AG04450 (cell line): ENCODE measurements around the gene ASCL2. TPM values are rescaled to one million over a fixed set of nuclear protein-coding genes. Genes with fewer than 3 reads are reported as not detected.

Experiments used
- CTCF ChIA-PET: fragments of 300-600, 350-600 bp; formaldehyde crosslinking; extraction: SDS; loops from one replicate; lab custom pipeline; 2022; ENCODE audit warnings: antibody characterized with exemption, inconsistent platforms; lab: Charles Lee
- POLR2A ChIA-PET: fragments of 350-600 bp; formaldehyde crosslinking; extraction: SDS; loops from one replicate; lab custom pipeline; 2021; ENCODE audit warnings: antibody characterized with exemption, inconsistent platforms; lab: Yijun Ruan, JAX
- DNase-seq: peaks from one replicate; pipeline ENCODE4 v3.0.0-alpha.2; 2011; ENCODE audit warnings: low read depth, low spot score
- H3K27ac ChIP-seq: one replicate; pipeline ENCODE4 v1.5.1; 2012; ENCODE audit warnings: low read depth, low read length, control low read depth
- H3K27me3 ChIP-seq: one replicate; pipeline ENCODE4 v1.6.0; 2012; ENCODE audit warnings: low read length; ENCODE audit not compliant: control insufficient read depth, insufficient read depth
- H3K4me3 ChIP-seq: 2 replicates; pipeline ENCODE4 v1.5.1; 2011; ENCODE audit warnings: mild to moderate bottlenecking, low read depth, low read length, control low read depth
- H3K9me3 ChIP-seq: 2 replicates; pipeline ENCODE4 v1.5.1; 2012; ENCODE audit warnings: low read length; ENCODE audit not compliant: control insufficient read depth, insufficient read depth
- CTCF ChIP-seq: IDR thresholded peaks from 2 replicates; pipeline ENCODE4 v1.5.1; 2011; ENCODE audit warnings: low read depth, low read length, control low read depth, inconsistent platforms
- polyA plus RNA-seq: library from polyadenylated mRNA; depleted of rRNA; stranded (reverse); fragments of >200 nt; gene quantifications from 2 replicates; pipeline ENCODE4 v1.2.3, GENCODE V29; 2011

ASCL2 gene
- polyA plus RNA-seq, 1 experiment, result not detected

- Histone ChIP-seq H3K27ac (no peak overlapping the region), H3K27me3 (peaks cover 15% of the 10 kb centered on the region), H3K9me3 (no peaks in the 10 kb centered on the region), H3K4me3 (no peak overlapping the region)
- ChIA-PET POLR2A (no interaction called here), CTCF (no interaction called here)
- no peak for DNase-seq
- TF ChIP-seq CTCF, result no peak
These were observed 20.3 kb downstream of the ASCL2 start for GRCh38 chr11:2250041-2250440.

GRCh38 chr11:2249189-2249916, 21.0 kb downstream of the ASCL2 start:
- Histone ChIP-seq H3K27ac (no peak overlapping the region), H3K27me3 (peaks cover 18% of the 10 kb centered on the region), H3K4me3 (no peak overlapping the region), H3K9me3 (no peaks in the 10 kb centered on the region)
- ChIA-PET CTCF (no interaction called here), POLR2A (no interaction called here)
- no peak for TF ChIP-seq CTCF
- DNase-seq, result no peak

GRCh38 chr11:2248762-2249161, 21.6 kb downstream of the ASCL2 start:
- Histone ChIP-seq H3K27me3 (peaks cover 21% of the 10 kb centered on the region), H3K9me3 (no peaks in the 10 kb centered on the region), H3K4me3 (no peak overlapping the region), H3K27ac (no peak overlapping the region)
- ChIA-PET CTCF (no interaction called here), POLR2A (no interaction called here)
- DNase-seq, result no peak
- TF ChIP-seq CTCF, result no peak

GRCh38 chr11:2248242-2248641, 22.1 kb downstream of the ASCL2 start:
- no peak overlapping the region for H3K27ac ChIP-seq
- POLR2A ChIA-PET, result no interaction called here
- H3K27me3 ChIP-seq, result peaks cover 21% of the 10 kb centered on the region
- TF ChIP-seq CTCF, result no peak
- DNase-seq, result no peak
- CTCF ChIA-PET, result no interaction called here
- no peak overlapping the region for H3K4me3 ChIP-seq
- H3K9me3 ChIP-seq, result no peaks in the 10 kb centered on the region

GRCh38 chr11:2247496-2247895, 22.9 kb downstream of the ASCL2 start:
- ChIA-PET POLR2A (no interaction called here), CTCF (no interaction called here)
- Histone ChIP-seq H3K9me3 (no peaks in the 10 kb centered on the region), H3K27me3 (peaks cover 19% of the 10 kb centered on the region), H3K27ac (no peak overlapping the region), H3K4me3 (no peak overlapping the region)
- DNase-seq, result no peak
- no peak for TF ChIP-seq CTCF
